Esophagus muscularis mucosa (tissue), 4 donors: Measurements from ENCODE around the gene NAV3. TPM values are rescaled to one million over a fixed set of nuclear protein-coding genes. Genes with fewer than 3 reads are reported as not detected.

Experiments
- DNase-seq: peaks from one replicate; pipeline ENCODE4 v3.0.0-alpha.2; 2017; ENCODE audit errors: extremely low spot score
- H3K27ac ChIP-seq, 4 donors: fragments of 200-600 bp; sonication (generic); replicated peaks in 1 of 4; 1 replicate in 3 of 4; 2 replicates in 1 of 4; pipeline ENCODE4 v1.5.1; 2016 to 2019; ENCODE audit warnings: mild to moderate bottlenecking in 1 of 4
- H3K27me3 ChIP-seq, 4 donors: fragments of 200-600 bp; sonication (generic); one replicate each; pipeline versions ENCODE4 v1.5.1 to v1.6.0; 2016 to 2019
- H3K36me3 ChIP-seq, 4 donors: fragments of 200-600 bp; sonication (generic); one replicate each; pipeline ENCODE4 v1.5.1; 2016 to 2019
- H3K4me1 ChIP-seq, 4 donors: fragments of 200-600 bp; sonication (generic); one replicate each; pipeline ENCODE4 v1.5.1; 2016 to 2019
- H3K4me3 ChIP-seq, 4 donors: fragments of 200-600 bp; sonication (generic); 1 replicate in 2 of 4; 2 replicates in 2 of 4; pipeline ENCODE4 v1.5.1; 2016 to 2019; ENCODE audit warnings: mild to moderate bottlenecking in 4 of 4, moderate library complexity in 1 of 4
- H3K9me3 ChIP-seq, 4 donors: fragments of 200-600 bp; sonication (generic); 1 replicate in 3 of 4; 2 replicates in 1 of 4; pipeline ENCODE4 v1.5.1; 2016 to 2019
- EP300 ChIP-seq: sonication (generic); formaldehyde crosslinking; IDR thresholded peaks from one replicate; pipeline ENCODE4 v1.6.1; 2017; ENCODE audit warnings: antibody characterized with exemption
- POLR2A ChIP-seq: fragments of 450-650 bp; IDR thresholded peaks from one replicate; pipeline ENCODE4 v1.6.1; 2017; ENCODE audit warnings: antibody characterized with exemption, moderate library complexity, mild to moderate bottlenecking, low read depth
- POLR2AphosphoS5 ChIP-seq, 2 donors: sonication (generic); formaldehyde crosslinking; IDR thresholded peaks; one replicate each; pipeline ENCODE4 v1.6.1; 2017; ENCODE audit warnings: antibody characterized with exemption in 2 of 2
- WGBS: methylation state at CpG from one replicate; pipeline ENCODE4 v1.1.5; 2018; 5-methylcytosine and 5-hydroxymethylcytosine counted together
- intact Hi-C: fragments of 100-400 bp; cut with DNase I; formaldehyde crosslinking; loops from one replicate; pipeline ENCODE4 v1.15.1; 2023
- total RNA-seq, 4 donors: library from RNA; depleted of rRNA; stranded (reverse); fragments of >200 nt; gene quantifications; one replicate each; pipeline versions ENCODE4 v1.1.0 to v1.2.1, GENCODE V29; 2016
- TF ChIP-seq, protein P1 (sequence below), 3 experiments: fragments of 200-600 bp in 2 of 3; fragments of 450-650 bp in 1 of 3; sonication (generic) in 2 of 3; IDR thresholded peaks; one replicate each; pipeline ENCODE4 v1.5.1; 2017 to 2019; ENCODE audit warnings: antibody characterized with exemption in 3 of 3, mild to moderate bottlenecking in 2 of 3, moderate library complexity in 1 of 3

The NAV3 gene
- total RNA-seq, 4 donors from 2014 or later = 4.3 to 9.6 (median 5.4) TPM

- Histone ChIP-seq H3K4me1 (no peaks in the 10 kb centered on the region), H3K27me3 (no peaks in the 10 kb centered on the region), H3K4me3 (no peak overlapping the region), H3K27ac (no peak overlapping the region), H3K9me3 (peaks cover 0 to 10% (median 5%) of the 10 kb centered on the region in 4 donors), H3K36me3 (no peaks in the 10 kb centered on the region)
- 75% methylated on average over 1 of the region's 1 CpG for WGBS
- TF ChIP-seq, protein P1, sequence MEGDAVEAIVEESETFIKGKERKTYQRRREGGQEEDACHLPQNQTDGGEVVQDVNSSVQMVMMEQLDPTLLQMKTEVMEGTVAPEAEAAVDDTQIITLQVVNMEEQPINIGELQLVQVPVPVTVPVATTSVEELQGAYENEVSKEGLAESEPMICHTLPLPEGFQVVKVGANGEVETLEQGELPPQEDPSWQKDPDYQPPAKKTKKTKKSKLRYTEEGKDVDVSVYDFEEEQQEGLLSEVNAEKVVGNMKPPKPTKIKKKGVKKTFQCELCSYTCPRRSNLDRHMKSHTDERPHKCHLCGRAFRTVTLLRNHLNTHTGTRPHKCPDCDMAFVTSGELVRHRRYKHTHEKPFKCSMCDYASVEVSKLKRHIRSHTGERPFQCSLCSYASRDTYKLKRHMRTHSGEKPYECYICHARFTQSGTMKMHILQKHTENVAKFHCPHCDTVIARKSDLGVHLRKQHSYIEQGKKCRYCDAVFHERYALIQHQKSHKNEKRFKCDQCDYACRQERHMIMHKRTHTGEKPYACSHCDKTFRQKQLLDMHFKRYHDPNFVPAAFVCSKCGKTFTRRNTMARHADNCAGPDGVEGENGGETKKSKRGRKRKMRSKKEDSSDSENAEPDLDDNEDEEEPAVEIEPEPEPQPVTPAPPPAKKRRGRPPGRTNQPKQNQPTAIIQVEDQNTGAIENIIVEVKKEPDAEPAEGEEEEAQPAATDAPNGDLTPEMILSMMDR (IDR thresholded peaks at IDR 0.05) = no peak
- no peak for TF ChIP-seq POLR2A
- no peak for TF ChIP-seq EP300
- TF ChIP-seq POLR2AphosphoS5 (IDR thresholded peaks at IDR 0.05) = no peak
- intact Hi-C loops = no loop called here
- no peak for DNase-seq
Observed at GRCh38 chr12:78115889-78116288, 285.2 kb downstream of the NAV3 start.

DNA sequence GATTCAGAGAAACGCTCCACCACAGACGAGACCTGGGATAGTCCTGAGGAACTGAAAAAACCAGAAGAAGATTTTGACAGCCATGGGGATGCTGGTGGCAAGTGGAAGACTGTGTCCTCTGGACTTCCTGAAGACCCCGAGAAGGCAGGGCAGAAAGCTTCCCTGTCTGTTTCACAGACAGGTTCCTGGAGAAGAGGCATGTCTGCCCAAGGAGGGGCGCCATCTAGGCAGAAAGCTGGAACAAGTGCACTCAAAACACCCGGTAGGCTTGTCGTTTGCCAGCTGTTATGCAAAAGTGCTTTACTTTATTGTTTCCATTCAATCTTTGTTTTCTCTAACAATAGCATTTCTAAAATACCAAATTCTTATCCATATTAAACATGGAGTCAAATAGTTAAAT is 287.3 kb downstream of the NAV3 start:
- DNase-seq = no peak
- H3K27me3 ChIP-seq = no peaks in the 10 kb centered on the region
- no peak overlapping the region for H3K27ac ChIP-seq
- H3K4me1 ChIP-seq = no peaks in the 10 kb centered on the region
- TF ChIP-seq EP300 (no peak), POLR2A (no peak)
- peaks cover 0 to 2% (median under 1%) of the 10 kb centered on the region in 4 donors for H3K9me3 ChIP-seq
- no peak overlapping the region for H3K4me3 ChIP-seq
- no peaks in the 10 kb centered on the region for H3K36me3 ChIP-seq
- WGBS = 77% methylated on average over 6 of the region's 6 CpGs
- intact Hi-C loops = no loop called here

DNA sequence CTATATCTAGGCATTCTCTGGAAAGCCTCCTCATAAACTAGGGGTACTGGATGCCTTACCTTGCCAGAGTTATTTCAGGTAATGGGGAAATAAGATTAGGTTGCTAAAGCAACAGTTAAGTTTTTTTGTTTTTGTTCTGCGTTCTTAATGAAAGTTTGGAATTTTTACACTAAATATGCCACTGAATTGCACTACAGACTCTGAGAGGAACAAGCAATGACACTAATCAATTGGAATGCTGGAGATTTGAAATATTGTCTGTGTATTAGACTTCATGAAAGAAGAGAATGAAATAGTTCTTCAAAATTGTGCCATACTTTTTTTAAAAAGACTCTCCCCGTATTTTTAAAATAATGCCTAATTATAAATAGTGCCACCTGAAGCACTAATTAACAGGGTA is 287.8 kb downstream of the NAV3 start:
- TF ChIP-seq POLR2AphosphoS5 (IDR thresholded peaks at IDR 0.05) (no peak), EP300 (no peak), POLR2A (no peak)
- TF ChIP-seq, protein P1 (IDR thresholded peaks at IDR 0.05) = no peak
- WGBS = 85% methylated on average over 2 of the region's 2 CpGs
- no peak for DNase-seq
- Histone ChIP-seq H3K4me3 (no peak overlapping the region), H3K27ac (no peak overlapping the region), H3K27me3 (no peaks in the 10 kb centered on the region), H3K9me3 (no peaks in the 10 kb centered on the region), H3K4me1 (no peaks in the 10 kb centered on the region), H3K36me3 (no peaks in the 10 kb centered on the region)
- intact Hi-C loops = no loop called here

DNA sequence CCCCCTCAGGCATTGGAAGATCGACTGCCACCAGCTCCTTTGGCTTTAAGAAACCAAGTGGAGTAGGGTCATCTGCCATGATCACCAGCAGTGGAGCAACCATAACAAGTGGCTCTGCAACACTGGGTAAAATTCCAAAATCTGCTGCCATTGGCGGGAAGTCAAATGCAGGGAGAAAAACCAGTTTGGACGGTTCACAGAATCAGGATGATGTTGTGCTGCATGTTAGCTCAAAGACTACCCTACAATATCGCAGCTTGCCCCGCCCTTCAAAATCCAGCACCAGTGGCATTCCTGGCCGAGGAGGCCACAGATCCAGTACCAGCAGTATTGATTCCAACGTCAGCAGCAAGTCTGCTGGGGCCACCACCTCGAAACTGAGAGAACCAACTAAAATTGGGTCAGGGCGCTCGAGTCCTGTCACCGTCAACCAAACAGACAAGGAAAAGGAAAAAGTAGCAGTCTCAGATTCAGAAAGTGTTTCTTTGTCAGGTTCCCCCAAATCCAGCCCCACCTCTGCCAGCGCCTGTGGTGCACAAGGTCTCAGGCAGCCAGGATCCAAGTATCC is 288.7 kb downstream of the NAV3 start:
- DNase-seq = no peak
- WGBS = 90% methylated on average over 12 of the region's 12 CpGs
- no peaks in the 10 kb centered on the region for H3K36me3 ChIP-seq
- no peak overlapping the region for H3K27ac ChIP-seq
- H3K9me3 ChIP-seq = no peaks in the 10 kb centered on the region
- TF ChIP-seq EP300 = no peak
- no peak for TF ChIP-seq POLR2AphosphoS5 (IDR thresholded peaks at IDR 0.05)
- TF ChIP-seq POLR2A = no peak
- TF ChIP-seq, protein P1 (IDR thresholded peaks at IDR 0.05) = no peak
- H3K4me1 ChIP-seq = no peaks in the 10 kb centered on the region
- H3K4me3 ChIP-seq = no peak overlapping the region
- intact Hi-C loops = no loop called here
- no peaks in the 10 kb centered on the region for H3K27me3 ChIP-seq

DNA sequence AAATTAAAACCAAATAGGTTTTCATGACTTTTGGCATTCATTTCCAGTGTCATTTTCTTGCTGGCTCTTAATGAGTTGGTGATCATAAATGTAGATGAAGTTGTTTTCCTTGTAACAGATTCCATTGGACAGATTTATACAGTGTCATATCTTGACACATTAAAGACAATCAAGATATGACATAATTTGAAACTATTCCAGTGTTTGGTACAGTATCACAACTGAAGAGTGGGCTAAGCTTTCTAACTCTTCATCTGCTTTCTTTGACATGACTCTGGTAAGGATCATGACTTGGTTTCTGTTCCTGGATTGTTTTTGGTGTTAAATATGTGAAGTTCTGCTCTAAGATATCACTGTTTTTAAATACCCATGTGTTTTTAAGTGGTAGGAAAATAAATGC is 289.6 kb downstream of the NAV3 start:
- H3K36me3 ChIP-seq = no peaks in the 10 kb centered on the region
- H3K9me3 ChIP-seq = no peaks in the 10 kb centered on the region
- intact Hi-C loops = no loop called here
- no peak overlapping the region for H3K4me3 ChIP-seq
- no peak for DNase-seq
- TF ChIP-seq, protein P1 (IDR thresholded peaks at IDR 0.05) = no peak
- TF ChIP-seq POLR2AphosphoS5 (IDR thresholded peaks at IDR 0.05) (no peak), EP300 (no peak), POLR2A (no peak)
- H3K4me1 ChIP-seq = no peaks in the 10 kb centered on the region
- H3K27me3 ChIP-seq = no peaks in the 10 kb centered on the region
- no peak overlapping the region for H3K27ac ChIP-seq
